ENCODE data around the gene DENND6A. TPM values are rescaled to one million over a fixed set of nuclear protein-coding genes. Genes with fewer than 3 reads are reported as not detected.

Gene DENND6A
- total and polyA plus RNA-seq, 2 of the 8 experiments (the other 6 are each of a cell fraction or from before 2014, with no cell fraction given), result 7.8 to 14.8 TPM

GRCh38 chr3:57594576-57594975 is 98.3 kb downstream of the DENND6A start (continued):
- no peak for TF ChIP-seq SUZ12 (IDR thresholded peaks at IDR 0.05; ENCODE audit: low read length)
